HepG2 (cell line): ENCODE results near the gene ACTL7B. TPM values are rescaled to one million over a fixed set of nuclear protein-coding genes. Genes with fewer than 3 reads are reported as not detected.

Experiments used
- BRF2 ChIP-seq: sonication (generic); formaldehyde crosslinking; IDR thresholded peaks from 2 replicates; pipeline ENCODE4 v1.8.1; 2022; ENCODE audit warnings: mild to moderate bottlenecking, missing genetic modification reagents
- CBFB ChIP-seq: sonication (generic); formaldehyde crosslinking; IDR thresholded peaks from 2 replicates; pipeline ENCODE4 v1.4.0; 2020; ENCODE audit warnings: missing genetic modification reagents
- ELF4 ChIP-seq: sonication (generic); formaldehyde crosslinking; IDR thresholded peaks from 2 replicates; pipeline ENCODE4 v1.5.0; 2020; ENCODE audit warnings: missing genetic modification reagents, mild to moderate bottlenecking, moderate library complexity, borderline replicate concordance
- EZH2 ChIP-seq: conservative IDR thresholded peaks from 2 replicates; pipeline ENCODE4 v1.6.1; 2012; ENCODE audit warnings: mild to moderate bottlenecking, low read depth, low read length, moderate library complexity
- GABPA ChIP-seq, 2 experiments: IDR thresholded peaks; 2 replicates each; pipeline ENCODE4 v1.6.1; 2011 to 2016; ENCODE audit warnings: low read depth in 2 of 2, low read length in 1 of 2, missing biosample characterization in 1 of 2, missing genetic modification characterization in 1 of 2
- KMT2A ChIP-seq: sonication (generic); formaldehyde crosslinking; IDR thresholded peaks from 2 replicates; pipeline ENCODE4 v1.4.0; 2020; ENCODE audit warnings: missing genetic modification reagents
- NFE2L2 ChIP-seq: fragments of 150-350 bp; IDR thresholded peaks from 2 replicates; pipeline ENCODE4 v1.6.1; 2014; ENCODE audit warnings: low read length
- NFYB ChIP-seq: sonication (generic); formaldehyde crosslinking; IDR thresholded peaks from 2 replicates; pipeline ENCODE4 v1.4.0; 2020; ENCODE audit warnings: missing genetic modification reagents
- SKI ChIP-seq: fragments of 450-650 bp; IDR thresholded peaks from one replicate; pipeline ENCODE4 v1.6.1; 2018; ENCODE audit warnings: mild to moderate bottlenecking; ENCODE audit not compliant: partially characterized antibody
- SP140L ChIP-seq: sonication (generic); formaldehyde crosslinking; IDR thresholded peaks from 2 replicates; pipeline ENCODE4 v1.4.0; 2020; ENCODE audit warnings: missing genetic modification reagents, borderline replicate concordance
- TFDP1 ChIP-seq: IDR thresholded peaks from 2 replicates; pipeline ENCODE4 v1.6.1; 2016; ENCODE audit warnings: missing compliant biosample characterization, missing genetic modification reagents, borderline replicate concordance
- THAP11 ChIP-seq: IDR thresholded peaks from 2 replicates; pipeline ENCODE4 v1.6.1; 2016; ENCODE audit warnings: missing biosample characterization, missing genetic modification reagents
- ZFP62 ChIP-seq: sonication (generic); formaldehyde crosslinking; IDR thresholded peaks from 2 replicates; pipeline ENCODE4 v1.4.0; 2020; ENCODE audit warnings: missing genetic modification reagents
- ZNF431 ChIP-seq: sonication (generic); formaldehyde crosslinking; IDR thresholded peaks from 2 replicates; pipeline ENCODE4 v1.9.0; 2022; ENCODE audit warnings: missing genetic modification reagents, low read depth, mild to moderate bottlenecking, borderline replicate concordance
- ZNF513 ChIP-seq: sonication (generic); formaldehyde crosslinking; conservative IDR thresholded peaks from 2 replicates; pipeline ENCODE4 v1.5.0; 2020; ENCODE audit warnings: missing genetic modification reagents
- ZNF629 ChIP-seq: sonication (generic); formaldehyde crosslinking; conservative IDR thresholded peaks from 2 replicates; pipeline ENCODE4 v1.5.0; 2020; ENCODE audit warnings: missing genetic modification reagents
- ZNF780A ChIP-seq: sonication (generic); formaldehyde crosslinking; IDR thresholded peaks from 2 replicates; pipeline ENCODE4 v1.8.0; 2022; ENCODE audit warnings: mild to moderate bottlenecking, missing genetic modification reagents, moderate library complexity
- polyA plus RNA-seq, 8 experiments: library from polyadenylated mRNA; depleted of rRNA in 3 of 8; stranded (reverse) in 7 of 8; unstranded in 1 of 8; fragments of >200 nt; fragmentation: Illumina TruSeq in 4 of 8; extraction: Trizol in 4 of 8; gene quantifications; 2 replicates each; pipeline versions ENCODE4 v1.2.1 to v1.2.3, GENCODE V29; 2011 to 2016; ENCODE audit warnings: low read depth in 4 of 8, missing spikeins in 1 of 8, mixed read lengths in 1 of 8; ENCODE audit not compliant: insufficient read depth in 1 of 8
- total RNA-seq, 5 experiments: library from RNA; depleted of rRNA; stranded (reverse); fragments of >200 nt; fragmentation: Illumina TruSeq; extraction: Trizol; gene quantifications; 2 replicates each; pipeline ENCODE4 v1.2.3, GENCODE V29; 2016; ENCODE audit warnings: low read depth in 1 of 5
- TF ChIP-seq, protein P1 (sequence below): sonication (generic); formaldehyde crosslinking; conservative IDR thresholded peaks from 2 replicates; pipeline ENCODE4 v1.8.0; 2022; ENCODE audit warnings: mild to moderate bottlenecking, moderate library complexity, missing genetic modification reagents
- TF ChIP-seq, protein P2 (sequence below): sonication (generic); formaldehyde crosslinking; IDR thresholded peaks from 2 replicates; pipeline ENCODE4 v1.5.1; 2020; ENCODE audit warnings: missing genetic modification reagents, mild to moderate bottlenecking, borderline replicate concordance
- TF ChIP-seq, protein P3 (sequence below): sonication (generic); formaldehyde crosslinking; conservative IDR thresholded peaks from 2 replicates; pipeline ENCODE4 v1.8.0; 2022; ENCODE audit warnings: missing genetic modification reagents

ACTL7B gene
- total and polyA plus RNA-seq, 2 of the 13 experiments (the other 11 are each of a cell fraction or from before 2014, with no cell fraction given) = 0.07 to 0.11 TPM

DNA sequence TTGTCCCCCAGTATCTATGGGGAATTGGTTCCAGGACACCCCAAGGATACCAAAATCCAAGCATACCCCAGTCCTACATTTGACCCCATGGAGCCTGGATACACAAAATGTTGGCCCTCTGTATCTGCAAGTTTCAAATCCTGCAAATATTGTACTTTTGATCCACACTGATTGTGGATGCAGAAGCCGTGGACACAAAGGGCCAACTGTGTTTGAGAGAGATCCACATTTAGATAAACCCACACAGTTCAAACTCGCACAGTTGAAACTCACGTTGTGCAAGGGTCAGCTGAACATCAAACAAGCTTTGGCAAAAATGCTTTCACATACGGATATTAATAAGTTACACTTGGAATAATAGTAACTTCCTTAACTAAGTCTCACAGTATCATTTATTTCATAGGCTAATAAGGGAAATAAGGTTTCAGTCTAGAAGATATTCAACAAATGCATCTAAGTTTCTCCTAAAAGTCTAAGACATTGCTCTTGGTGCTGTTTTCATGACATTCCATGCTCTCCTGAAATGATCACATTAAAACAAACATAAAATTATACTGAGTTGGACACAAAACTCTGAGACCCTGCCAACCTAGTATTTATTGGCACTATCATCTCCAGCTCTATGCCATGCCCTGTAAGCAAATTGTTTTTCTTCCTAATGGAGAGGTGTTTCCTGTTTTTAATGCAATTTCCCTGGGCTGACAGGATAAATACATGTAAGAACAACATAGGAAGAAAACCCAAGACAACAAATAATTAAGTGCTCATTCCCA, 38.6 kb upstream of the ACTL7B start (continued):
- TF ChIP-seq, protein P1, sequence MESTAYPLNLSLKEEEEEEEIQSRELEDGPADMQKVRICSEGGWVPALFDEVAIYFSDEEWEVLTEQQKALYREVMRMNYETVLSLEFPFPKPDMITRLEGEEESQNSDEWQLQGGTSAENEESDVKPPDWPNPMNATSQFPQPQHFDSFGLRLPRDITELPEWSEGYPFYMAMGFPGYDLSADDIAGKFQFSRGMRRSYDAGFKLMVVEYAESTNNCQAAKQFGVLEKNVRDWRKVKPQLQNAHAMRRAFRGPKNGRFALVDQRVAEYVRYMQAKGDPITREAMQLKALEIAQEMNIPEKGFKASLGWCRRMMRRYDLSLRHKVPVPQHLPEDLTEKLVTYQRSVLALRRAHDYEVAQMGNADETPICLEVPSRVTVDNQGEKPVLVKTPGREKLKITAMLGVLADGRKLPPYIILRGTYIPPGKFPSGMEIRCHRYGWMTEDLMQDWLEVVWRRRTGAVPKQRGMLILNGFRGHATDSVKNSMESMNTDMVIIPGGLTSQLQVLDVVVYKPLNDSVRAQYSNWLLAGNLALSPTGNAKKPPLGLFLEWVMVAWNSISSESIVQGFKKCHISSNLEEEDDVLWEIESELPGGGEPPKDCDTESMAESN (CRISPR knock-in tag) = no peak
- TF ChIP-seq SKI = peak; percentile 26
- no peak for TF ChIP-seq ZNF629 (CRISPR knock-in tag)
- TF ChIP-seq ELF4 (CRISPR knock-in tag) = no peak
- no peak for TF ChIP-seq CBFB
- no peak for TF ChIP-seq ZFP62
- TF ChIP-seq ZNF513 (CRISPR knock-in tag) = no peak
- TF ChIP-seq BRF2 (CRISPR knock-in tag) = no peak
- peak; percentile 33; the same call in 1 of the 2 replicates for TF ChIP-seq KMT2A
- TF ChIP-seq THAP11 (CRISPR knock-in tag) = peak; percentile 68
- no peak for TF ChIP-seq ZNF780A (CRISPR knock-in tag)
- TF ChIP-seq SP140L = no peak
- TF ChIP-seq GABPA (IDR thresholded peaks at IDR 0.05; ENCODE audit: low read depth, low read length) = no peak
- 0 out of 2 replicates have a peak, but pooled peaks have one; percentile 18 for TF ChIP-seq GABPA (CRISPR knock-in tag; IDR thresholded peaks at IDR 0.05; ENCODE audit: low read depth)
- TF ChIP-seq ZNF431 (CRISPR knock-in tag) = no peak
- peak; percentile 28; the same call in 1 of the 2 replicates for TF ChIP-seq TFDP1 (CRISPR knock-in tag)
- TF ChIP-seq, protein P2, sequence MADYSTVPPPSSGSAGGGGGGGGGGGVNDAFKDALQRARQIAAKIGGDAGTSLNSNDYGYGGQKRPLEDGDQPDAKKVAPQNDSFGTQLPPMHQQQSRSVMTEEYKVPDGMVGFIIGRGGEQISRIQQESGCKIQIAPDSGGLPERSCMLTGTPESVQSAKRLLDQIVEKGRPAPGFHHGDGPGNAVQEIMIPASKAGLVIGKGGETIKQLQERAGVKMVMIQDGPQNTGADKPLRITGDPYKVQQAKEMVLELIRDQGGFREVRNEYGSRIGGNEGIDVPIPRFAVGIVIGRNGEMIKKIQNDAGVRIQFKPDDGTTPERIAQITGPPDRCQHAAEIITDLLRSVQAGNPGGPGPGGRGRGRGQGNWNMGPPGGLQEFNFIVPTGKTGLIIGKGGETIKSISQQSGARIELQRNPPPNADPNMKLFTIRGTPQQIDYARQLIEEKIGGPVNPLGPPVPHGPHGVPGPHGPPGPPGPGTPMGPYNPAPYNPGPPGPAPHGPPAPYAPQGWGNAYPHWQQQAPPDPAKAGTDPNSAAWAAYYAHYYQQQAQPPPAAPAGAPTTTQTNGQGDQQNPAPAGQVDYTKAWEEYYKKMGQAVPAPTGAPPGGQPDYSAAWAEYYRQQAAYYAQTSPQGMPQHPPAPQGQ (CRISPR knock-in tag) = no peak
- no peak for TF ChIP-seq NFE2L2
- no peak for TF ChIP-seq NFYB (CRISPR knock-in tag)
- TF ChIP-seq EZH2 = no peak
- TF ChIP-seq, protein P3, sequence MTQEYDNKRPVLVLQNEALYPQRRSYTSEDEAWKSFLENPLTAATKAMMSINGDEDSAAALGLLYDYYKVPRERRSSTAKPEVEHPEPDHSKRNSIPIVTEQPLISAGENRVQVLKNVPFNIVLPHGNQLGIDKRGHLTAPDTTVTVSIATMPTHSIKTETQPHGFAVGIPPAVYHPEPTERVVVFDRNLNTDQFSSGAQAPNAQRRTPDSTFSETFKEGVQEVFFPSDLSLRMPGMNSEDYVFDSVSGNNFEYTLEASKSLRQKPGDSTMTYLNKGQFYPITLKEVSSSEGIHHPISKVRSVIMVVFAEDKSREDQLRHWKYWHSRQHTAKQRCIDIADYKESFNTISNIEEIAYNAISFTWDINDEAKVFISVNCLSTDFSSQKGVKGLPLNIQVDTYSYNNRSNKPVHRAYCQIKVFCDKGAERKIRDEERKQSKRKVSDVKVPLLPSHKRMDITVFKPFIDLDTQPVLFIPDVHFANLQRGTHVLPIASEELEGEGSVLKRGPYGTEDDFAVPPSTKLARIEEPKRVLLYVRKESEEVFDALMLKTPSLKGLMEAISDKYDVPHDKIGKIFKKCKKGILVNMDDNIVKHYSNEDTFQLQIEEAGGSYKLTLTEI (CRISPR knock-in tag) = no peak
